Cerebellar nuclear complex (tissue), 1 donor: ENCODE results near the gene CALN1.
A peak's percentile ranks its signal among the peaks of the same experiment; 100 is the strongest.
"Not testable (repeated sequence)": the region's sequence is repeated elsewhere in the genome, so short reads cannot be mapped to it uniquely, and the experiment has no call there.

Experiments
- DNase-seq, 2 experiments: peaks; one replicate each; lab custom pipeline; 2025; lab: John Stamatoyannopoulos, UW

CALN1 gene

DNA sequence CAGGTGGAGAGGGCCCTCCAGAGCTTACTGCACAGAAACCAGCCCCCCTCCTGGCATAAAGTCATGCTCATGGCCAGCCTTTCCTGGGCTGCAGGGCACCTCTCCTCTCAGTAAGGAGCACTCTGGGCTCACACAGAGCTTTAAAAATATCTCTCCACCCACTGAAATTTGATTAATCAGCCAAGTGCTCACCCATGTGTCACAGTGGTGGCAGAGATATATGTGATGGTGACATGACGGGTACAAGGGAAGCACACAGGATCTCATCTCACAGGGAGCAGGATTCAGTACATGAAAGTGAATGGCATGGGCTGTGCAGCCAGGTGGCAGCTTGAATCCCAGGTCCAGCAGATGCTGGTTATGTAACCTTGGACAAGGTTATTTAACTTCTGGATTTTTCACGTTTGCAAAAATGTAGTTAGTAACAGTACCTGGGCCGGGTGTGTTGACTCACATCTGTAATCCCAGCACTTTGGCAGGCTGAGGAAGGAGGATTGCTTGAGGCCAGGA is 144.8 kb downstream of the CALN1 start:
- DNase-seq, result peak in 1 of 2 experiments; percentile 26

DNA sequence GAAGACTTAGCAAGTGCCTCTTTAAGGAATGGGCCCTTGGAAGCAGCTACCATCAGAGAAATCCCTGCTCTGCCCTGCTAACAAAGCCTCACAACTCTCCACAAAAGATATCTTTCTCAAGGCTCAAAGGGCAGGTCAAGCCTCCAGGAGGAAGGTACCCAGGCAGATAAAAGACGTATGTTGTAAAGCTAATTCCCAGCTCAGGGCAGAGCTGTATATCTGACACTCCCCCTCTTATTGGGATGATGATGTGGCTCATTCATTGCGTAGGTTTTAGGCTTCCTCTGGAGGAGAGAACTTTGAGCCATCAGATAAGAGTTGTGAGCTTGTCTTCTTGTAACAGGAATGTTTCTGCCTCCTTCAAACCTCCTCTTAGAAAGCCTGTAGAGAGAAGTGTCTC is 145.4 kb downstream of the CALN1 start:
- no peak for DNase-seq

DNA sequence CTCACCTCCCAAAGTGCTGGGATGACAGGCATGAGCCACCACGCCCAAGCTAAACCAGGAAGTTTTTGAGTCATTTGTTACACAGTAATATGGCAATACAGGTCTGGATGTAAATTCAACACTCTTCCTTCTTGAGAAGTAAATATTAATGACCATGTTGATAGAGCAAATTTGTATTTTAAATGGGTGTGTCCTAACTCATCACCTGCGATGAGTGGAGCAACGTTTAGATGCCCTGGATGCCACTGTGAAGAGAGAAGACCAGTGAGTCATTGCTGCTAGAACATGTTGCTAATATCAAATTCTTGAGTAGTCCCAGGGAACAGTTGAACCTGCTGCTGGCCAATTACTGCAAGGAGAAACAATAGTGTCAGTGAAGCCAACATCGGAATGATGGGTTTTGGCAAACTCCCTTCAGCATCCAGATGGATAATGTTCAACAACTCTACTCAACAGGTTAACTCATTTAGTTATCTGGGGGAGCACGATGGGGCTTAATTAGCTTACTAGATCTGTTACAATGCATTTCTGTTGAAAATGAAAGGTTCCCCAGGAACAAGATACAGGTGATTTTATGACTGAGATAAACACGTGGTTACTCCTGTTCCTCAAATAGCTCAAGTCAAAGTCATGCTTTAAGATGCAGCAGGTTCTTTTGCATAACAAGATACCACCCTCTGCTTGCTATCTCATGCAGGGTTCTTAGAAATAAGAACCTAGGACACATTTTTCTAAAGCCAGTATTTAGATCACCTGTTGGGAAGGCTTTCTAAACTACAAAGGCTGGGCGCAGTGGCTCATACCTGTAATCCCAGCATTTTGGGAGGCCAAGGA is 146.8 kb downstream of the CALN1 start:
- DNase-seq, result no peak

DNA sequence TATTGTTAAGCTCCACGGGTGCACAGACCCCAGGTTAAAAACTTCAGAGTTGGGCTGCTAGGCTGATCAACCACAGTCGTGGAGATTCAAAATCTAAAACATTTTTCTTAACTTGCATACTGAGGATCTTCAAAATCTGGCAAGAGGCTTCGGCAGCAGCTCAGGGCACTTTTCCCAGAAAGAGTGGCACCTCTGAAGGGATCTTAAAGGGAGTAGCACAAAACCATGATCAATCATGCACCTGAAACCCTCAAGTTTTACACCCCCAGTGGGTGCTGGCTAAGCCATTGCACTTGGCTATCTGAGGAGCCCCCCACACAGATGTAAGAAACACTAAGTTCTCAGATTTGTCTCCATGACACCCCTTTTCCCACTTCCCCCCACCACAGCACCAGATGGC is 151.7 kb downstream of the CALN1 start:
- DNase-seq, result no peak

DNA sequence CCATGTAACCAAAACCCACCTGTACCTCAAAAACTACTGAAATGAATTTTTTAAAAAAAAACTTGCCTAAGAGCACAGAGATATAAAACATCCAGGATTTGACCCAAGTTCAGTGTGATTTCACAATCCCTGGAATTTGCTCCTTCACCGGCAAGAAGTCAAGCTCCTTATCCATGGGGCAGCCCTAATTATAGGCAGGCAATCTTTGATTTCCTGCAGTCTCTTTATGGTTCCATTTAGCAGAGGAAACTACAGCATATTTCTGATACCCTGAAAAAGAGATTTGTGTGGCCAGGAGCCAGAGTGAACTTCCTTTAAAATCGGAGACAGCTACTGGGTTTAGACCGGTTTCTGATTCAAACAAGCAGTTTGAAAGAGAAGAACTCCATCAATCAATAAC is 154.1 kb downstream of the CALN1 start:
- no peak for DNase-seq

DNA sequence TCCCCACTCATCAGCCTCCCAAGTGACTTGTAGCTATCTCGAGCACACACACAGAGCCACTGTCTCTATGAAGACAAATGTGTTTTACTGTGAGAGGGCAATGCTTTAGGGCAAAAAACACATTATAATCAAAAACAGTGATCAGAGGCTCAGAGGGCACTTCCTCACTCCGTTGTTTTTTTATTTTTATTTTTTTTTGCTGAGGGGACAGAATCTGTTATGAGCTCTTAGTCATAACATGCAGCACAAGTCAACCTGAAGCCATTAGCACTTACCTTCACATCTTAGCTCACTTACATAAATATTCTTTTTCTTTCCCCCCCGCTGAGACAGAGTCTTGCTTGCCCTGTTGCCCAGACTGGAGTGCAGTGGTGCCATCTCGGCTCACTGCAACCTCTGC is 157.7 kb downstream of the CALN1 start:
- DNase-seq, result no peak

DNA sequence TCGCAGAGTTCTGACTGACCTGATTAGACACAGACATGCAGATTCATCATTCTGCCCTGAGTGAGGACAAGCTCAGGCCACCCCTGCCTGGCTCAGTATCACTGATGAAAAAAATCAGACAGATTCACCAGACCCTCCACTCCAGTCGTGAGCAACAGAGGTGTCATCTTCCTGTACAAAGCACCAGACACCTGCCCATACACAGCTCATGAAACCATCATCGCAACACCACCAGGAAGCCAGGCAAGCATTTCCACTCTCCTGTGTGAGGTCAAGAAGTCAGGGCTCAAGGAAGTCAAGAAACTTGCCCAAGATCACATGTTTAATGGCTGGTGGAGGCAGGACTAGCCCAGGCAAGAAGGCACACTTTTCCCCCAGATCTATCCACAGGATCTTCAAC is 163.0 kb downstream of the CALN1 start:
- DNase-seq, result no peak

DNA sequence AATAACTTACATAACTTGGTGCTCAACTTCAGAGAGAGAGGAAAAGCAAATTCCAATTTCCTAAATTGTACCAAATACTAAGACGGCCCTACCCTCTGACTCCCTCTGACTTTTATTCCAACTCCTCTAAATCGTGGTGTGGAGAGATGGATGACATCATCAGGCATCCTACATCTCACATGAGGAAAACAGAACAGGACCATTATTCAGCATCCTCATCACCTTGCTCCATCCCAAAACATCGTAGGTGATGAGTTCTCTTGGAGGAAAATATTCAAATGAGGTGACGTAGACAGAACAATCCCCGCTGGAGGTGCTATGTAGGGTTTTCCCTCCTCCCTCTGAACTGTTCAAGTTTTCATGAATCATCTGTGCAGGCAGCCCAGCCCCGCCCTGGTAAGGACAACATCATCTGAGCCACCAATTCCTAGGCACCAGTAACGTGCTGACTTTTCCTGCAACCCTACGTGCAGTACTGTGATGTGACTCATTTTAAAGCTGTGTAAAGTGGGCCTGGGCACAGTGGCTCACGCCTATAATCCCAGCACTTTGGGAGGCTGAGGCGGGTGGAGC is 167.2 kb downstream of the CALN1 start:
- no peak for DNase-seq

DNA sequence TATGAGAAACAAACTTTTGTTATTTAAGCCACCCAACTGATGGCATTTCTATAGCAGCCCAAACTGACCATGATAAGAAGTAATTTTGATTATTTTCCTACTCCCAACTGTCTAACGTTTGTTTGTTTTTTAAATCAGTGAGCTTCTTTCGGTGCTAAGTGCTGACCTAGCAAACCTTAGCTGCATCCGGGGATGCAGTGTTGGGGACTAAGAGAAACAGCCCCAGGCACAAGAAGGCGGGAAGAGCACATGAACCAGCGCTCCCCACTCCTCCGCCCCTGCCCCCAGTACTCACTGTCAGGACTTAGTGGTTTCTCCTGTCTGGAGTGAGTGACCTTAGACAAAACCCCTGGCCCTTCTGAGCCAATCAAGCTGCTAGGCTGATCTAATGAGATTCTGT is 168.8 kb downstream of the CALN1 start:
- no peak for DNase-seq

DNA sequence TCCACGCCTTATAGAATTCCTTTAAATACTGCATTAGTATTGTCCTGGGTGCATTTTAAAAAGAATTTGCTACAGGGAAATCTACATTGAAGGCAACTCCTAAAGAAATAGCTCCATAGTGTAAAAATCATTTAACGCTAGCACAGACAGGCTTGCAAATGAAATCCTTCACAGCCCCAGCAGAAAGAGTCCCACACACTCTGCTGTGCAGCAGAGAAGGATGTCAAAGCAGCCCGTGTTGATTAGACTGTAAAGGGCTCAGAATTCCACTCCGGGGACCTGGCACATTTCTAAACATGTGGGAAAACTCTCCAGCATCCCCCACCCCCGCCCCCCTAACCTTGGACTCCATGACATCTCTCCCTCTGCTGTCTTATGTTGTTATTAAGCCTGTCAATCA is 176.8 kb downstream of the CALN1 start:
- DNase-seq, result no peak

DNA sequence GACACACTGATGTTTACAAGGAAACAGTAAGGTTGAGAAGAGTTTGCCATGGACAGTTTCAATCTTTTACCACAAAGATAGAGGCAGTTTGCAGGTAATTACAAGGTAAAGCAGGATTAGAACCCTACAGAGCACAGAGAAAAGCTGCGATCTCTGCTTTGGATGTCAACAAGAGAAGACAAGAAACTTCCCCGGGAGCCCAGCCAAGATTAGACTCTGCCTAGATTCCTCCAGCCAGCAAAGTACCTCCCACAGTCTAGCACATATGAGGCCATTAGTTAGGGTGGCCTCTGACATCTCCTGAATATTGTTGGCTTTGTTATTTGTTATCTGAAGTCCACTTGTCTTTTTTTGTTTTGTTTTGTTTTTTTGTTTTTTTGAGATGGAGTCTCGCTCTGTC is 178.1 kb downstream of the CALN1 start:
- DNase-seq, result no peak

DNA sequence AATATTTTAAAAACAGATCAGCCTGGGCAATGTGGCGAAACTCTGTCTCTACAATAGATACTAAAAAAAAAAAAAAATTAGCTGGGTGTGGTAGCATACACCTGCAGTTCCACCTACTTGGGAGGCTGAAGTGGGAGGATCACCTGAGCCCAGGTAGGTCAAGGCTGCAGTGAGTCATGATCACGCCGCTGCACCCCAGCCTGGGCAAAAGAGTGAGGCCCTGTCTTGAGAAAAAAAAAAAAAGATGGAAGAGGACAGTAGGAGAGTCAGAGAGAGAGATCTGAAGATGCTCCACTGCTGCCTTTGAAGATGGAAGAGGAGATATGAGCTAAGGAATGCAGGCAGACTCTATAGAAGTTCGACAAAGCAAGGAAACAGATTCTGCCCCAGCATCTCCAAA is 181.9 kb downstream of the CALN1 start:
- no peak for DNase-seq

DNA sequence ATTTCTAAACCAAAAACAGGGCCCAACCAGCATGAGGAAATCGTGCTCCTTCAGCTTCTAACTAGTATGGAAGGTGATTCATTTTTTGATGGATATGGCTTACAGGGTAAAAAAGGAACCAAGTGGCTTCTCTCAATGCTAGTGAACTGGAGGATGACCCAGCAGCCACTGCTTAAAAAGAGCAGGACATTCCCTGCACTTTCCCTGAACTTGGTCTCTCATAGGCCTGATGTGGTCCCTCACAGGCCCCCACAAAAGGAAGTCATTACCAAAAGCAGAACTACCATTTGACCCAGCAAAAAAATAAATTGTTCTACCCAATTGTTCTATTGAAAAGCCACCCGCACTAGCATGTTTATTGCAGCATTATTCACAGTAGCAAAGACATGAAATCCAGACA is 188.8 kb downstream of the CALN1 start:
- no peak for DNase-seq

DNA sequence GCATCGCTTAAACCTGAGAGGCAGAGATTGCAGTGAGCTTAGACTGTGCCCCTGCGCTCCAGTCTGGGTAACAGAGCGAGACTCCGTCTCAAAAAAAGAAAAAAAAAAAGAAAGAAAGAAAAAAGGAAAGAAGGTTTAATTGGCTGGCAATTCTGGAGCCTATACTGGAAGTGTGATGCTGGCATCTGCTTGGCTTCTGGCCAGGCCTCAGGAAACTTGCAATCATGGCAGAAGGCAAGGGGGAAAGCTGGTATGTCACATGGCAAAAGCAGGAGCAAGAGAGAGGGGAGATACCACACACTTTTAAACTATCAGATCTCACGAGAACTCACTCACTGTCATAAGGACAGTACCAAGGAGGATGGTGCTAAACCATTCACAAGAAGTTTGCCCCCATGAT is 190.0 kb downstream of the CALN1 start:
- DNase-seq, result no peak

DNA sequence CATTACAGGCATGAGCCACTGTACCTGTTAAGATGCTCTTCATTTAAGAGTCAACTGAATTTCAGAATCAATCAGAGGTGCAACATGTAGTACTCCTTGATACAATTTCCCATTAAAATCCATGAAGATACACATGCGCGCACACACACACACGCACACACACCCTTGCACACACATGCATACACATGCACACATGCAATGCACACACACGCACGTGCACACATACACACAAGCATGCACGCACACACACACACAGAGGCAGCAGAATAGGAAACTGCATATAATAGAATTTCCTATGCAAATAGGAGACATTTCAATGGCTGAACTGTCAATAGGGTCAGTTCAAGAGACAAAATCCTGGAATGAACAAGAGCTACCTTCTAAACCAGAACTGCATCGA is 192.6 kb downstream of the CALN1 start:
- DNase-seq, result no peak

DNA sequence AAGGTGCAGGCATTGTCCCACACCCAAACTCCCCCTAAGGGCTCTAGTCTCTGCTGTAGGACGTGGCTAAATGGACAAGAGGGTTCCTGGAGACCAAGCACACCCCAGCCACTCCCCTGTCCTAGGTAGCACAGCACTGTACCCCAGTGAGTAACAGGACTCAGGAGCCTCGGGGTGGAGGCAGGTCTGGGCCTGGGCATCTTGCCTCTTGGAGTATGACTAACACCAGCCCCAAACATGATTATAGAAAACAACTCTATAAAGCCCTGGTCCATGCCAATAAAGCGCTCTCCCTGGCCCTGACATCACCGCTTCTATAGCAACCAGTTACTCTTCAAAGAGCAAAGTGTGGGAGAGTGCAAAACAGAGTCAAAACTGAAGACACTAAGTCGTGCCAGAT is 195.0 kb downstream of the CALN1 start:
- DNase-seq, result no peak

DNA sequence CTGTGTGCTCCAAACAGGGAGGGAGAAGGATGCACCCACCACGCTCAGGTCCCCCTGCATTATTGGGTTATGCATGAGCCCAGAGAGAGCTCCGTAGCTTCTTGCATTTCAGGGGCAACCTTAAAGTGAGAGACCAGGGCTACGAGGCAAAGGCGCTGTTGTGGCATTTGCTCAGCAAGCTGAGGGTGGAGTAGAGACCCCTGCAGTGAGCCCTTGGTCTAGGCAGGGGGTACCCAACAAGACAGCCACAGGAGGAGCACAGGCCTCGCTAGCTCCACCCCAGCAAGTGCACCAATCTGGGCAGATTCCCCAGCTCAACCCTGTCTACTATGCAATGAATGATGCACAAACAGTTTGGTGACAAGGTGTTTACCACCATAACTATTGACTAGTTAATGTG is 198.4 kb downstream of the CALN1 start:
- no peak for DNase-seq

DNA sequence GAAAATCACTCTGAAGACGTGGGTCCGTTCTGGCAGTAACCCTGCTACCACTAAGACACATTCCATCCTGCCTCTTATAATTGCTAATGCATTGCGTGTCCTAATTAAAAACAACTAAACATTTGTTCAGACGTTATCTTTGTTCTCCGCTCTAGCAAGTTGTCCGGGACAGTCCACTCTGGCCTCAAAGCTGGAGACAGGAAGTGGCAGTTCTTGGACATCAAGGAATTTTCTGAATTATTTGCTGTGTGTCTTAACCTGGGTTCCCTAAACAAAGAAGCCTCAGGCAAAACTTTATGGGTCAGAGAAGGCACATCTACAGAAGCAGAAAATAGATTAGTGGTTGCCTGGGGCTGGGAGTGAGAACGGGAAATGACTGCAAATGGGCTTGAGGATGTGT is 199.1 kb downstream of the CALN1 start:
- DNase-seq, result no peak

DNA sequence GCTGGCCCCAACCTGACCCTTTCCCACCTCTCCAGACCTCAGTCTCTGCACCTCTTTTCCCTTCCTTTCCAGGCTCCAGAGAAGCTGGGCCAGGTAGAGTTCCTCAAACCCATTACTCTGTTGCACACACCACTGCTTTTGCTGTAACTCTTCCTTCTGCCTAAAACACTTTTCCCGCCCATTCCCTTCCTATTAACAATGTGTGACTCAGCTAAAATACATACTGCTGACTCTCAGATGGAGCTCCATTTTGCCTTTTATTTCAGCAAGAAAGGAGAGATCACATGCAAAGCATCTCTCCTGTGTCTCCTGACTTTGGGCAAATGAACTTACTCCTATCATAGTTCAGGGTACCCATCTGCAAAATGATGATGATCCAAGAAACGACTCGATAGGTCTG is 201.0 kb downstream of the CALN1 start:
- no peak for DNase-seq

DNA sequence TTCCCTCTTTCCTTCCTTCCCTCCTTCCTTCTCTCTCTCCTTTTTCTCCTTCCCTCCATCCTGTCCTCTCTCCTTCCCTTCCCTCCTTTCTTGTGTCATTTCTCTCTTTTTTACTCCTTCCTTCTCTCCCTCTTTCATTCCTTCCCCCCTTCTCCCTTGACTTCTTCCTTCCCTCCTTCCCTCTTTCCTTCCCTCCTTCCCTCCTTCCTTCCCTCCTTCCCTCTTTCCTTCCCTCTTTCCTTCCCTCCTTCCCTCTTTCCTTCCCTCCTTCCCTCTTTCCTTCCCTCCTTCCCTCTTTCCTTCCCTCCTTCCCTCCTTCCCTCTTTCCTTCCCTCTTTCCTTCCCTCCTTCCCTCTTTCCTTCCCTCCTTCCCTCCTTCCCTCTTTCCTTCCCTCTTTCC is 203.1 kb downstream of the CALN1 start:
- not testable (repeated sequence) for DNase-seq

DNA sequence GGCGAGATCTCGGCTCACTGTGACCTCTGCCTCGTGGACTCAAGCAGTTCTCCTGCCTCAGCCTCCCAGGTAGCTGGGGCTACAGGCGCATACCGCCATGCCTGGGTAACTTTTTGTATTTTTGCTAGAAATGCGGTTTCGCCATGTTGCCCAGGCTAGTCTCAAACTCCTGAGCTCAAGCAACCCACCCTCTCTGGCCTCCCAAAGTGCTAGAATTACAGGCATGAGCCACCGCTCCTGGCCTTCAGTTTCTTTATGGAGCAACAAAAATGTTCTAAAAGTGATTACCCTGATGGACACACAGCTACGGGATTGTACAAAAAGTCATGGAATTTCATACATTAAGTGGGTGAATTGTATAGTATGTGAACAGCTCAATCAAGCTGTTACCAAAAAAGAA is 216.0 kb downstream of the CALN1 start:
- DNase-seq, result no peak

DNA sequence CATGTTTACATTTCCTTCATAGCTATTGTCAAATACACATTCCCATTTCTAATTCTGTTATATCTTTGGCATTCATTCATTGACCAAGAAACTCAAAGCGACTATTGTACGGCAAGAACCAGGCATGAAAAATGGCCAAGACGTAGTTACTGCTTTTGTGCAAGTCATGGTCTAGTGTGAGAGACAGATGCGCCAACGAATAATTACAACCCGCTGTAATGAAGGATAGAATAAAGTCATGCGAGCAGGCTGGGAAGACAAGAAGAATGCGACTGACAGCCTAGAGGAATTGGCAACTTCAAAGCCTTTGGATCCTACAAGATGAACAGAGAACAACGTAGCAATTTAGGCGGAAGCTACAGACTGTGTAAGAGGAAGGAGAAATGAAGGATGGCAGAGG is 221.2 kb downstream of the CALN1 start:
- no peak for DNase-seq

DNA sequence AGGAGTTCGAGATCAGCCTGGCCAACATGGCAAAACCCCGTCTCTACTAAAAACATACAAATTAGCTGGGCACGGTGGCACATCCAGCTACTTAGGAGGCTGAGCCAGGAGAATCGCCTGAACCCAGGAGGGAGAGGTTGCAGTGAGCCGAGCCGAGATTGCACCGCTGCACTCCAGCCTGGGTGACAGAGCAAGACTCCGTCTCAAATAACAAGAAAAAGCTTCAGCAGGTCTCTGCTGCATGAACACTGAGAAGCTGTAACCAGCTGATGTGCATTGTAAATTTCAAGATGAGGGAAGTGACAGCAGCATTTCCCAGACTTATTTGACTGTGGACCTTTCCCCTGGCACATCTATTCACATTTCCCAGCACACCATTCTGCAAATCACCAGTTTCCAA is 222.0 kb downstream of the CALN1 start:
- DNase-seq, result no peak

DNA sequence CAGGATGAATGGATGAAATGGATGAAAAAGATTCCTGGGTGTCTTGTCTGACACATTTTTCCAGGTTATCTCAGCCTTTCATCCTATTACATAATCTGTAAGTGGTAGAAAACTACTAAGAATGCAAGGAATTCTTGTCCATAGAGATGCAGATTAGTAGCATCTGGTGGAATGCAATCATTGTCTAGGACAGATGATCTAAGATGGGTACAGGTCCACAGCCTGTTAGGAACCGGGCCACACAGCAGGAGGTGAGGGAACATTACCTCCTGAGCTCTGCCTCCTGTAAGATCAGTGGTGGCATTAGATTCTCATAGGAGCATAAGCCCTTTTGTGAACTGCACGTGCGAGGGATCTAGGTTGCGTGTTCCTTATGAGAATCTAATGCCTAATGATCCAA is 225.0 kb downstream of the CALN1 start:
- DNase-seq, result no peak
